Pulmonary artery endothelial cell (primary cell): Measurements from ENCODE around the gene NFKBIE. TPM values are rescaled to one million over a fixed set of nuclear protein-coding genes. Genes with fewer than 3 reads are reported as not detected.
A peak's percentile ranks its signal among the peaks of the same experiment; 100 is the strongest.
"Not testable (repeated sequence)": the region's sequence is repeated elsewhere in the genome, so short reads cannot be mapped to it uniquely, and the experiment has no call there.

Experiments used
- DNase-seq: peaks from one replicate; pipeline ENCODE4 v3.0.0-alpha.2; 2011; ENCODE audit warnings: low read depth, low spot score
- total RNA-seq: library from RNA; depleted of rRNA; stranded (reverse); fragments of >200 nt; gene quantifications from 2 replicates; pipeline ENCODE4 v1.2.3, GENCODE V29; 2014

Gene NFKBIE
- total RNA-seq, 1 donor from 2014 or later, result 9.6 TPM

- DNase-seq, result no peak
These were observed 19.3 kb downstream of the NFKBIE start for GRCh38 chr6:44245912-44246662.

- no peak for DNase-seq
These were observed 19.9 kb downstream of the NFKBIE start for GRCh38 chr6:44245391-44245911.

DNA sequence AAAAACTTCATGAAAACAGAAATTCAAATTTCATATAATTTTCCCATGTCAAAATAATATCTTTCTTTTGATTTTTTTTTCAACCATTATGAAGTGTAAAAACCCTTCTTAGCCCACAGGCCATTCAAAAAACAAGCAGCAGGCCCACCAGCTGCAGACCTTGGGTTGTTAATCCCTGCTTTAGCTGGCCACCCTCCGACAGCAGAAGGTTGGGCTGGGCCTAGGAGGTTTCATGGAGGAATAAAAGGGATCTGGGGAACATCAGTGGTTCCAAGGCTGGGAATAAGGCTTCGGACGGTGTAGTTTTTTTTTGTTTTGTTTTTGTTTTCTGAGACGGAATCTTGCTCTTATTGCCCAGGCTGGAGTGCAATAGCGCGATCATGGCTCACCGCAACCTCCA is 22.0 kb downstream of the NFKBIE start:
- no peak for DNase-seq

- no peak for DNase-seq
These were observed 26.5 kb downstream of the NFKBIE start for GRCh38 chr6:44238687-44239350.

- no peak for DNase-seq
These were observed 27.4 kb downstream of the NFKBIE start for GRCh38 chr6:44237813-44238433.

- peak; percentile 94 for DNase-seq
These were observed 28.1 kb downstream of the NFKBIE start for GRCh38 chr6:44237021-44237812.

GRCh38 chr6:44235891-44236516 is 29.3 kb downstream of the NFKBIE start:
- DNase-seq, result no peak

- no peak for DNase-seq
These were observed 30.1 kb downstream of the NFKBIE start for GRCh38 chr6:44235269-44235668.

DNA sequence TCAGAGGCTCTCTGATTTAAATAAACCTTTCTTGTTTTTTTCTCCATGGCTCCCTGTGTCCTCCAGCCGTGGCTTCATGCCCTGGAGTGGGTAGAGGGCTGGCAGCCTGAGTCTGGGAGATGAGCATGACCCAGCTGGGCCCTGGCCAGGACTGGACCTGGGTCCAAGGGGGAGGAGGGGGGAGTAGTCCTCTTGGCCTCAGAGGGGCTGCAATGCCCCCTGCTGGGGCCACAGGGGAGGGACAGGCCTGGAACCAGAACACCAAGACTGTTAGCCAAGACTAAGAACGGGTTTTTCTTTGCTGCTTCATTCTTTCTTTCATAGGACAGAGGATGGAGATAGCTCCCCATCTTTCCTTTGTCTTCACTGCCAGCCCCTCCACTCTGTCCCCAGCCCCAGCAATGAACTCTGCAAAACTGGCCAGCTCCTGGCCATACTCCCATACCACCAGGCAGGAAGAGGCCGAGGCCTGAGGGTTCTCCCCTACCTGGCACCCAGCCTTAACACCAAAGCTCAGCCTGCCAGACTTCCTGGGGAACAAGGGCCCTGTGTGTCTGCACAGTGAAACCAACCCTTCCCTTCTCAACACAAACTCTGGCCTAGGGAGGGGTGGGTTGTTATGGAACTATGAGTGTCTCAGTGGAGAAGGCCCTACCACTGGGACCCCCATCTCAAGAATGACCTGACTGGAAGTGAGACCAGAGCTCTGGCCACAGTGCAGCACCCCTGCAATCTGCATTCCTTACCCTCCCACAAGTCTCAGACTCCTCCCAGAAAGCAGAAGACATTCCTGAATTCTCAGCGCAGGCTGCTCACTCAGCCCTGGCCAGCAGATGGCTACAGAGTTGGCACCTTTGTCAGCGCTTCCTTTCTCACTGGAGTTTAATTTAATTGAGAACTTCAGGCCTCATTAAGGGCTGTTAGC is 31.0 kb downstream of the NFKBIE start:
- no peak for DNase-seq

DNA sequence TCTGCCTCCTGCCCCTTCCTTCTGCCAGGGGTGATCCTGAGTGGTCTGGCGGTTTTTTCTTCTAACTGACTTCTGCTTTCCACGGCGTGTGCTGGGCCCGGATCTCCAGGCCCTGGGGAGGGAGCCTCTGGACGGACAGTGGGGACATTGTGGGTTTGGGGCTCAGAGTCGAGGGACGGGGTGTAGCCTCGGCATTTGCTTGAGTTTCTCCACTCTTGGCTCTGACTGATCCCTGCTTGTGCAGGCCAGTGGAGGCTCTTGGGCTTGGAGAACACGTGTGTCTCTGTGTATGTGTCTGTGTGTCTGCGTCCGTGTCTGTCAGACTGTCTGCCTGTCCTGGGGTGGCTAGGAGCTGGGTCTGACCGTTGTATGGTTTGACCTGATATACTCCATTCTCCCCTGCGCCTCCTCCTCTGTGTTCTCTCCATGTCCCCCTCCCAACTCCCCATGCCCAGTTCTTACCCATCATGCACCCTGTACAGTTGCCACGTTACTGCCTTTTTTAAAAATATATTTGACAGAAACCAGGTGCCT is 31.7 kb downstream of the NFKBIE start:
- DNase-seq, result no peak

- DNase-seq, result no peak
These were observed 32.4 kb downstream of the NFKBIE start for GRCh38 chr6:44232676-44233566.

DNA sequence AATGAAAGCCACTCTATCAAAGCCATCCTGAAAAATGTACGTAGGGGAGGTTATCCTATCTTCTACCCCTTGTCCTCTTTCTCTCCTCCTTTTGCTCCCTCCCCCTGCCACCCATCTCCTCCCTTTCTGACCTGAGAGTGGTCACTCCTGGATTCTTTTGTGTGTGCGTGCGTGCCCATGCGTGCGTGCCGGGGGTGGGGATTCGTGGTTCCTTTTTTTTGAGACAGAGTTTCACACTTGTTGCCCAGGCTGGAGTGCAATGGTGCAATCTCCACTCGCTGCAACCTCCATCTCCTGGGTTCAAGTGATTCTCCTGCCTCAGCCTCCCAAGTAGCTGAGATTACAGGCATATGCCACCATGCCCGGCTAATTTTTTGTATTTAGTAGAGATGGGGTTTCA is 33.9 kb downstream of the NFKBIE start:
- not testable (repeated sequence) for DNase-seq

- no peak for DNase-seq
These were observed 35.2 kb downstream of the NFKBIE start for GRCh38 chr6:44230034-44230675.

- DNase-seq, result no peak
These were observed 35.8 kb downstream of the NFKBIE start for GRCh38 chr6:44229376-44230033.

GRCh38 chr6:44228836-44229235 is 36.5 kb downstream of the NFKBIE start:
- DNase-seq, result no peak

DNA sequence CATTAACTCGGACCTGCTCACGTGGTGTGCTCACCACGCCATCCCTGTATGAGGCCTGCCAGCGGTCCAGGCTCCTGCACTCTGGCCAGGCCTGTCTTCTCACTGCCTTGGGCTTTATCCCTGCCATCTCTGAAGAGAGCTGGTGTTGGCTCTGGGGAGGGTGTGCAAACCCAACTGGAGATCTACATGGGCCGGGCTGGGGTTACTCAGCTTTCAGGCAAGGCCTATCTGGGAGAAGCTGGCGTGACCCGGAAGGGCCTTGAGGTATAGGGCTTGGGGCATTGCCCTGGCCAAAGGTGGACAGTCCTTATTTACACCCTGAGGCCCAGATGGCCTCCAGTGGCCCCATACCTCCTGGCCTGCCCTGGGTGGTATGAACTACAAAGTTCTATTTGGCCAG is 36.9 kb downstream of the NFKBIE start:
- DNase-seq, result no peak

GRCh38 chr6:44228031-44228430 is 37.3 kb downstream of the NFKBIE start:
- DNase-seq, result no peak
